RWPE2 (cell line): ENCODE data around the gene KAT7.

Source experiments
- ATAC-seq: fragments of 200-7000 bp; cut with Tn5 transposase; 3 replicates; pipeline ENCODE4 v1.9.1; 2021; ENCODE audit warnings: low read depth
- DNase-seq: peaks from one replicate; pipeline ENCODE4 v3.0.0-alpha.2; 2020; ENCODE audit warnings: low spot score
- H3K27ac ChIP-seq: fragments of 450-650 bp; 2 replicates; pipeline ENCODE4 v1.5.1; 2017; ENCODE audit warnings: mild to moderate bottlenecking; ENCODE audit not compliant: poor library complexity, severe bottlenecking
- H3K27me3 ChIP-seq: fragments of 250-450 bp; sonication (Bioruptor Pico); 2 replicates; pipeline ENCODE4 v1.5.1; 2021; ENCODE audit warnings: mild to moderate bottlenecking, moderate library complexity; ENCODE audit not compliant: insufficient read depth, poor library complexity, severe bottlenecking
- H3K36me3 ChIP-seq: fragments of 250-450 bp; sonication (Bioruptor Pico); 2 replicates; pipeline ENCODE4 v1.5.1; 2020; ENCODE audit warnings: low read depth, mild to moderate bottlenecking, moderate library complexity
- H3K4me1 ChIP-seq: fragments of 250-450 bp; sonication (Bioruptor Pico); 2 replicates; pipeline ENCODE4 v1.5.1; 2021; ENCODE audit warnings: mild to moderate bottlenecking, moderate library complexity; ENCODE audit not compliant: insufficient read depth, poor library complexity, severe bottlenecking
- H3K4me3 ChIP-seq: fragments of 250-450 bp; sonication (Bioruptor Pico); 2 replicates; pipeline ENCODE4 v1.5.1; 2021; ENCODE audit warnings: mild to moderate bottlenecking, moderate library complexity; ENCODE audit not compliant: severe bottlenecking
- H3K9me3 ChIP-seq: fragments of 250-450 bp; sonication (Bioruptor Pico); 2 replicates; pipeline ENCODE4 v1.5.1; 2021; ENCODE audit warnings: mild to moderate bottlenecking, moderate library complexity; ENCODE audit not compliant: severe bottlenecking
- CTCF ChIP-seq: fragments of 450-650 bp; IDR thresholded peaks from one replicate; pipeline ENCODE4 v1.5.1; 2017; ENCODE audit warnings: mild to moderate bottlenecking, moderate library complexity; ENCODE audit not compliant: poor library complexity, severe bottlenecking

The KAT7 gene

GRCh38 chr17:49788478-49789242 is at the start of gene KAT7:
TSS of gene KAT7 (plus strand) at chr17:49788681. CDS start at chr17:49788835, 154 bp downstream.
- peak; percentile 95 for ATAC-seq
- peak within 1 kb of the TSS; percentile 95 for H3K4me3 ChIP-seq
- TF ChIP-seq CTCF, result no peak

DNA sequence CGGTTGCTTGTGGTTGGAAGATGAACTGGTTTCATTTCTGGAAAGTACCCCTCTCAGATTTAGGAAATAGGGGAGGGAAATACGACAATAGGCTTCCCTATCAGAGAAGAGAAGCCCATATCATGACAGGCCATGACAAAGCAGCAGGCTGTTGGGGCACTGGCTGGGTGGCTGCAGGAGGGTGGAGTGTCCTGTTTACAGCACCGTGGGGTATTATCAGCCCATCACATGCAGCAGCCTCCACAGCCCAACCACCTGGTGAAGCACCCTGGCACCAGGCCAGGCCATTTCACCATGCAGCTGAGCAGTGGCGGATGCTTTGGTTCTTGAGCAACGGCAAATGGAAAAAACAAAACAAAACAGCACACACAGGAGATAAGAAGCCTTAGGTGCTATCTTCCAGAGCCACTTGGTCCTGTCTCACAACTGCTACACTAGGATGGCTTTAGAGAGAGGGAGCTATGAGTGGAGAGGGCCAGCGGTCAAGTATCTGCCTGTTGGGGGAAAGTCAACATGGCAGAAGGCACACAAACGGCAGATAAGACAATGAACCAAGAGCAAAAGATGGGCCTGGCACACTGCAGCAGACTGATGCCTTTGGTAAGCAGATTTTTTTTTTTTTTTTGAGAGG is 48.7 kb upstream of the KAT7 start:
- no peak for TF ChIP-seq CTCF
- Histone ChIP-seq H3K27ac (no peak overlapping the region), H3K4me1 (no peaks in the 10 kb centered on the region), H3K9me3 (no peaks in the 10 kb centered on the region), H3K4me3 (no peak overlapping the region), H3K36me3 (no peaks in the 10 kb centered on the region), H3K27me3 (no peaks in the 10 kb centered on the region)
- ATAC-seq, result peak; percentile 36; the same call in 2 of the 3 replicates
- DNase-seq, result no peak

More at GRCh38 chr17:49788478-49789242, at the start of gene KAT7:
- Histone ChIP-seq H3K27me3 (no peaks in the 10 kb centered on the region), H3K4me1 (peaks cover 5% of the 10 kb centered on the region), H3K27ac (peak within 1 kb of the TSS; percentile 65), H3K9me3 (no peaks in the 10 kb centered on the region), H3K36me3 (peaks cover 39% of the 10 kb centered on the region)
- peak; percentile 99 for DNase-seq

DNA sequence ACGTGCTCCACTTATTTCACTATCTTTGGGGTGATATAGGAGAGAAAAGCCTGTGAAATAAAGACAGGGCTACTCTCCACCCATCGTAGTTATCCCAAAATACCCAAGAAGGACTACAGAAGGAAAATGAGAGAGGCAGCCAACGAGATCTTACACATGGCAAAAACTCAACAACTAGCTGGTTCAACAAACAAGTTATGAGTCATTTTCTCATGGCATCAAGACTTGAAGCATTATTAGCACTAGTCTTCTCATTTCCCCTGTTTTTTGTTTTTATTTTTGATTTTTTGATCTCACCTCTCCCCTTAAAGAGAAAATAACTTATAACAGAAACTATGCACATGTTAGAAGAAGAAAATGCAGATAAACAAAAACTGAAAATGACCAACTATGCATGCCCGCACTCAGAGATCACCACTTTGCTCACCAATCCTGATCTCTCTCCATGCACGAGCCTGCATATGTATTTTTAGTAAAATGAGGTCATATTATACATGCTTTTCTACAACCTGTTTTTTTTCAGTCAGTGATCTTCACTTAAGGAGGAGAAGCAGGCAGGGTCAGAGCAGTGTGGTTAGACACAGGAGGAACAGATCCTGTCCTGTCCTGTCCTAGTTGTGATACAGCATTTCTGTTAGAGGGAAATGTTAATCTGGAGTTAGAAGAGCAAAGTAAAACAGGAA is 47.3 kb upstream of the KAT7 start:
- ATAC-seq (no peak), DNase-seq (no peak)
- H3K27me3 ChIP-seq, result no peaks in the 10 kb centered on the region
- H3K4me3 ChIP-seq, result no peak overlapping the region
- no peak overlapping the region for H3K27ac ChIP-seq
- H3K9me3 ChIP-seq, result no peaks in the 10 kb centered on the region
- no peak for TF ChIP-seq CTCF
- no peaks in the 10 kb centered on the region for H3K36me3 ChIP-seq
- no peaks in the 10 kb centered on the region for H3K4me1 ChIP-seq

- ATAC-seq (no peak), DNase-seq (no peak)
- no peaks in the 10 kb centered on the region for H3K4me1 ChIP-seq
- no peaks in the 10 kb centered on the region for H3K36me3 ChIP-seq
- H3K9me3 ChIP-seq, result no peaks in the 10 kb centered on the region
- H3K27ac ChIP-seq, result no peak overlapping the region
- TF ChIP-seq CTCF, result no peak
- H3K4me3 ChIP-seq, result no peak overlapping the region
- no peaks in the 10 kb centered on the region for H3K27me3 ChIP-seq
These were observed 46.8 kb upstream of the KAT7 start for GRCh38 chr17:49741692-49742076.
